Measurements from ENCODE around the gene SERPINA6. TPM values are rescaled to one million over a fixed set of nuclear protein-coding genes. Genes with fewer than 3 reads are reported as not detected.

The SERPINA6 gene
- total and polyA plus RNA-seq, 8 donors = 0.08 to 0.28 (median 0.14) TPM; not detected in 4

DNA sequence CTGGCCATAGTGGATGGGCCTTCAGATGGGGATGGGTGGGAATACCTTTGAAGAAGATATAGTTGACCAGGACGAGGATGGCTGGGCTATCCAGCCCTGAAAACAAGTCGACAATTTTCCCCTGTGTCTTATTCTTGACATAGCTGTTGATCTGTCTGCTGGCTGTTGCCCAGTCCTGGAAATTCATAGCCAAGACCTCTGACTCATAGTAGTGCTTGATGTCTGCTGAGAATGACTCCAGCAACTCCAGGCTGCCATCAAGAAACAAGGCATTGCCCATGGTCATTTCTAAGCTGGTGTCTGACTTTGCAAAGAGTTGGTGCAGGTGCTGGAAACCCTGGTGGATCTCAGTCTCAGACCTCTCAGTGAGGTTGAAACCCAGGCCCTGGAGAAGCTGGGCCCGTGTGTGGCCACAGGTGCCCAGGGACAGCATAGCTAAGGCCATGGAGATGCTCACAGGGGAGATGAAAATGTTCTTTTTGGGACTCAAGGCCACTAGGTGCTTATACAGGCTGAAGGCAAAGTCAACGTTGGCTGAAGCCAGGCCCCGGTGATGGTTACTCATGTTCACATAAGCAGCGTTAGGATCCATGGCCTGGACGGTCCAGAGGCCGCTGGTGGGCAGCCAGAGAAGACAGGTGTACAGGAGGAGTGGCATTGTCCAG, 9.0 kb downstream of the SERPINA6 start:
- Histone ChIP-seq H3K4me1 (no peaks in the 10 kb centered on the region), H3K4me3 (no peak overlapping the region), H3K27me3 (no peaks in the 10 kb centered on the region), H3K36me3 (no peaks in the 10 kb centered on the region), H3K9me3 (no peaks in the 10 kb centered on the region), H3K27ac (no peak overlapping the region)
- no peak for DNase-seq
- intact Hi-C loops (cut with DNase I) = no loop called here
- no peak for ATAC-seq
- TF ChIP-seq, protein P1, sequence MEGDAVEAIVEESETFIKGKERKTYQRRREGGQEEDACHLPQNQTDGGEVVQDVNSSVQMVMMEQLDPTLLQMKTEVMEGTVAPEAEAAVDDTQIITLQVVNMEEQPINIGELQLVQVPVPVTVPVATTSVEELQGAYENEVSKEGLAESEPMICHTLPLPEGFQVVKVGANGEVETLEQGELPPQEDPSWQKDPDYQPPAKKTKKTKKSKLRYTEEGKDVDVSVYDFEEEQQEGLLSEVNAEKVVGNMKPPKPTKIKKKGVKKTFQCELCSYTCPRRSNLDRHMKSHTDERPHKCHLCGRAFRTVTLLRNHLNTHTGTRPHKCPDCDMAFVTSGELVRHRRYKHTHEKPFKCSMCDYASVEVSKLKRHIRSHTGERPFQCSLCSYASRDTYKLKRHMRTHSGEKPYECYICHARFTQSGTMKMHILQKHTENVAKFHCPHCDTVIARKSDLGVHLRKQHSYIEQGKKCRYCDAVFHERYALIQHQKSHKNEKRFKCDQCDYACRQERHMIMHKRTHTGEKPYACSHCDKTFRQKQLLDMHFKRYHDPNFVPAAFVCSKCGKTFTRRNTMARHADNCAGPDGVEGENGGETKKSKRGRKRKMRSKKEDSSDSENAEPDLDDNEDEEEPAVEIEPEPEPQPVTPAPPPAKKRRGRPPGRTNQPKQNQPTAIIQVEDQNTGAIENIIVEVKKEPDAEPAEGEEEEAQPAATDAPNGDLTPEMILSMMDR (IDR thresholded peaks at IDR 0.05) = no peak

DNA sequence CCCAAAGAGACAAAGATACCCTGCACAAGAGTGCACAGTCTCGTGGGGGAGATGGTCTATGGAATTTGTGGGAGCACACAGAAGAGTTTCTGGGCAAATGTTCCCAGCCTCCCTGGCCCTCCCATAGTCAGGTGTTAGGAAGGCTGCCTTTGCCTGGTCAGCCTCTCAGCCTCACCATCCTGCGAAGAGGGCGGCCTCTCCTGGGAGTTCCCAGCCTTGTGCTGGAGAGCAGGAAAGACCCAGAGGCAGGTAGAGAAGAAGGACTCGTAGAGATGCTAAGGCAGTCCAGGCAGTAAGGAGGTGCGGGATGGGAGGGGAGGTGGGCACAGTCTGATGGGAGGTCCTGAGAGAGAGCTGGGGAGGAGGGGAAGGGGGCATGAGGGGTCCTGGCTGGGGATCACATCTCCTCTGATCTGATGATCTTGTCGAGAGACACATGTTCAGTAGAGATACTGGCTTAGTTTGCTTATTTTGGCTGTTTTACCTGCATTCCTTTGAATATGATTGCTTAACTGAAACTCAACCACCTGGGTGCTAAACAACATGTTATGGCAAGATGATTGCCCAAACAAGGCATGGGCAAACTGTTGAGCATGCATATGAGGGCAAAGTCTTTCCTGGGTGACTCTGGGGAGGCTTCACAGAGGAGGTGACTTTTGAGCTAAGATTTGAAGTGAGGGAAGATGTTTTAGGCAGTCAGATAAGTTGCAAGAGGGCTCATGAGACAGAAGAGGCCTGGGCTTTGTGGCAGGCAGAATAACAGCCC, 10.5 kb downstream of the SERPINA6 start:
- H3K4me1 ChIP-seq = no peaks in the 10 kb centered on the region
- H3K9me3 ChIP-seq = peaks cover 0 to 3% of the 10 kb centered on the region in 2 donors
- TF ChIP-seq, protein P1 (IDR thresholded peaks at IDR 0.05) = no peak
- H3K27ac ChIP-seq = no peak overlapping the region
- H3K27me3 ChIP-seq = no peaks in the 10 kb centered on the region
- ATAC-seq (no peak), DNase-seq (no peak)
- intact Hi-C loops (cut with DNase I) = no loop called here
- H3K4me3 ChIP-seq = no peak overlapping the region
- no peaks in the 10 kb centered on the region for H3K36me3 ChIP-seq

DNA sequence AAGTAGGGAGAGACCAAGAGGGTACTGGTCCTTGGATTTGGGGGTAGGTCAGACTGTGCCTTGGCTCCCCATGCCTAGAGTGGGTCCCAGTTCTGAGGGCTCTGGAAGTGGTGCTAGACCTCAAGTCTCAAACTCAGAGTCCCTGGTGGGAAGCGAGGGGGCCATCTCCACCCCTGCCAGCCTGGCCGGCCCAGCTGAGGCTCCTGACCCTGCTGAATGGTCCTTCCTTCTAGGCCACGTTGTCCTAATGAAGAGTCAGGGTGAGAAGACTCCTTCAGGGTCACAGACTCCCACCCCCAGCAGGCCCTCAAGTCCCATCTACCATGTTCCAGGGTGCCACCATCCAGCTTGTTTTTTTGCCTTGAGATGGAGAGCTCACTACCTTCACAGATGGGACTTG, 12.9 kb downstream of the SERPINA6 start:
- intact Hi-C loops (cut with DNase I) = no loop called here
- no peak overlapping the region for H3K27ac ChIP-seq
- DNase-seq (no peak), ATAC-seq (no peak)
- H3K36me3 ChIP-seq = no peaks in the 10 kb centered on the region
- peaks cover 0 to 8% of the 10 kb centered on the region in 2 donors for H3K9me3 ChIP-seq
- H3K27me3 ChIP-seq = no peaks in the 10 kb centered on the region
- H3K4me1 ChIP-seq = no peaks in the 10 kb centered on the region
- TF ChIP-seq, protein P1 (IDR thresholded peaks at IDR 0.05) = no peak
- no peak overlapping the region for H3K4me3 ChIP-seq

DNA sequence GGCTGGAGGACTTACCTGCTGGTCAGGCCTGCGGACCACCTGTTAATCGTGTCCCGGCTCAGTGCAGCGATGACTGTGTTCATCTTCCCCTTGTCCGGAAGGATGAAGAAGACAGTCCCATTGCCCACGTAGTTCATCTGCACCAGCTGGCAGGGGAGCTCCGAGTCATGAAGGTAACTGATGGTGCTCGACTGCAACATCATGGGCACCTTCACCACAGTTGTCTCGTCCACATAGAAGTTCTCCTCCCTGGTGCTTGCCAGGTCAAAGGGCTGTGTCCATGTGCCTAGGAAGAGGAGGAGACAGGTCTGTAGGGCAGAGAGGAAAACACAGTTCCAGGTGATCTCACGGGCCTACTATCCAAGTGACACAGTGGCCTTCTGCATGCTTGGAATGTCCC, 13.4 kb downstream of the SERPINA6 start:
- Histone ChIP-seq H3K4me3 (no peak overlapping the region), H3K9me3 (peaks cover 0 to 8% of the 10 kb centered on the region in 2 donors), H3K27me3 (no peaks in the 10 kb centered on the region), H3K27ac (no peak overlapping the region), H3K36me3 (no peaks in the 10 kb centered on the region), H3K4me1 (no peaks in the 10 kb centered on the region)
- DNase-seq (no peak), ATAC-seq (no peak)
- intact Hi-C loops (cut with DNase I) = no loop called here
- TF ChIP-seq, protein P1 (IDR thresholded peaks at IDR 0.05) = no peak

DNA sequence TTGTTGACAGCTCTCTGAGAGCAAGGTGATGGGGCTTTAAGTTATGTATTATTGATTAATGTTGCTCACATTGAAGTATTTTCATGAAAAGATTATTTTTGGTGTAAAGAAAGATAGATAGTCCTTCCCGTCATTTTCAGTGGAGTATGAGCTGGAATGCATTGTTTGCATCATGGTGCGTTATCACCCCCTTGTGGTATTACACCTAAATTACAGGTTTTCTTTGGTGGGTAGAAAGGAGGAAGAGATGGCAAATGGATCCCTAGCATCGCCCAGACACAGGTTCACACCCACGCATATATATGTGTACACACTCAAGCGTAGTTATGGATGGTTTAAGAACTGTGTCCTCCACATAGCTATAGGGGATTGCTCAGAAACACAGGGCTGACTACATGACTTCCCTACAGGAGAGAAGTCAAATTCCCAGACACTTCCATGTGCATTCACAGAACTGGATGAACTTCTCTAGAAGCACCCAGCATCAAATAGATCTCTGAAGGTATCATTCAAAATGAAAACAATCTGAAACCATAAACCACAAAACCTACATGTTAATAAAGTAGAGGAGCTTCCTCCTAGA, 15.6 kb downstream of the SERPINA6 start:
- Histone ChIP-seq H3K27me3 (no peaks in the 10 kb centered on the region), H3K36me3 (no peaks in the 10 kb centered on the region), H3K9me3 (peaks cover 0 to 8% of the 10 kb centered on the region in 2 donors), H3K4me1 (no peaks in the 10 kb centered on the region), H3K4me3 (no peak overlapping the region), H3K27ac (no peak overlapping the region)
- intact Hi-C loops (cut with DNase I) = no loop called here
- TF ChIP-seq, protein P1 (IDR thresholded peaks at IDR 0.05) = no peak
- DNase-seq = no peak
- ATAC-seq = no peak
